ENCODE results near the gene WDR74.

GRCh38 chr11:62810748-62811147, 28.6 kb downstream of the WDR74 start:
- no peak for TF ChIP-seq CTCF (IDR thresholded peaks at IDR 0.05)
- no peak for TF ChIP-seq EZH2 (IDR thresholded peaks at IDR 0.05; ENCODE audit: borderline replicate concordance, insufficient read depth, low read depth, low read length, poor library complexity, severe bottlenecking)
